Choroid plexus epithelial cell (primary cell): ENCODE data around the gene DLEU7.

Source experiments
- DNase-seq: peaks from one replicate; pipeline ENCODE4 v3.0.0-alpha.2; 2010; ENCODE audit warnings: low read depth
- H3K4me3 ChIP-seq: 2 replicates; pipeline ENCODE4 v1.5.1; 2011; ENCODE audit warnings: low read depth, mild to moderate bottlenecking, control low read depth, low read length, moderate library complexity
- TF ChIP-seq, protein P1 (sequence below): conservative IDR thresholded peaks from 2 replicates; pipeline ENCODE4 v1.5.1; 2011; ENCODE audit warnings: low read depth, mild to moderate bottlenecking, control low read depth, inconsistent platforms, low read length, moderate library complexity

Gene DLEU7

GRCh38 chr13:50810998-50811397 is 32.5 kb downstream of the DLEU7 start:
- DNase-seq, result no peak
- H3K4me3 ChIP-seq, result no peak overlapping the region
- TF ChIP-seq, protein P1, sequence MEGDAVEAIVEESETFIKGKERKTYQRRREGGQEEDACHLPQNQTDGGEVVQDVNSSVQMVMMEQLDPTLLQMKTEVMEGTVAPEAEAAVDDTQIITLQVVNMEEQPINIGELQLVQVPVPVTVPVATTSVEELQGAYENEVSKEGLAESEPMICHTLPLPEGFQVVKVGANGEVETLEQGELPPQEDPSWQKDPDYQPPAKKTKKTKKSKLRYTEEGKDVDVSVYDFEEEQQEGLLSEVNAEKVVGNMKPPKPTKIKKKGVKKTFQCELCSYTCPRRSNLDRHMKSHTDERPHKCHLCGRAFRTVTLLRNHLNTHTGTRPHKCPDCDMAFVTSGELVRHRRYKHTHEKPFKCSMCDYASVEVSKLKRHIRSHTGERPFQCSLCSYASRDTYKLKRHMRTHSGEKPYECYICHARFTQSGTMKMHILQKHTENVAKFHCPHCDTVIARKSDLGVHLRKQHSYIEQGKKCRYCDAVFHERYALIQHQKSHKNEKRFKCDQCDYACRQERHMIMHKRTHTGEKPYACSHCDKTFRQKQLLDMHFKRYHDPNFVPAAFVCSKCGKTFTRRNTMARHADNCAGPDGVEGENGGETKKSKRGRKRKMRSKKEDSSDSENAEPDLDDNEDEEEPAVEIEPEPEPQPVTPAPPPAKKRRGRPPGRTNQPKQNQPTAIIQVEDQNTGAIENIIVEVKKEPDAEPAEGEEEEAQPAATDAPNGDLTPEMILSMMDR, result no peak

GRCh38 chr13:50810468-50810867 is 33.0 kb downstream of the DLEU7 start:
- TF ChIP-seq, protein P1, result no peak
- no peak overlapping the region for H3K4me3 ChIP-seq
- no peak for DNase-seq

DNA sequence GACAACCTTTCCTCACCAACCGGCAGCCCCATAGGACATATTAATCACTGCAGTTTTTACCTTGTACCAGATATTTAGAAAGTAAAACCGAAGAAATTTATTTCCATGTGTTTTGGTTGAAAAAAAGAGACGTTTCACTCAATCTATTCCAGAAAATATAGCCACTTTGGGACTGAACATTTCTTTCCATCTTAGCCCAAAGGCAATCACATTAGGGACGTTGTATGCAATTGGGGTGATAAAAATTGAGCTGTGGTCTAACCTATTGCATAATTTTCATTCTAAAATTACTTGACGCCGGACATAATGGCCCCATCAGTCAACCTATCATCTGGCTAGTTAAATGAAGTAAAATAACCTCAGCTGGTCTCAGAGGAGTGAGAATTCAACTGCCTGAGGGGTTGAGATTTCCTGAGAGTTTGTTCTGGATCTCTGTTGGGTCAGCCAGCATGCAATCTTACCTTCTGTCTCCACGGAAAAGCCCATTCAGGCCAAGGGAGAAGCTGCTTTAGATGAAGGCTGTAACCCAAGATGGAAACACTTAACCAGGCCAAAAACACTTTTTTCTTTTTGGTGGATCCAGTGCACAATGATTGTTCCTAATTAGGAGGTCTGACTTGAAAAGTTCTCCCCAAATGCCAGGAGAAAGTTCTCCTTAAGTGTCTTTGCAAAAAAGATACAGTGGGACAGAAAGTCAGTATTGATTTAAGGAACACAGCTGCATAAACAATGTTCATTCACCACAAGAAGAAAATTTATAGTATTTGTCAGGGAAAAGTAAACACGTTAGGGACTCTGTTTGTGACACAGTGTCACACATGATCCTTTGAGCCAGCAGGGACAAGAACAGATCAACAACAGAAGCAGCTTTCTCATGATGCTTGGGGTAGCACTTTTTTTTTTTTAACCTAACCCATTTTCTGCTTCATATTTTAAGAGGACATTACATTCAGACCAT is 34.1 kb downstream of the DLEU7 start:
- TF ChIP-seq, protein P1, result no peak
- no peak for DNase-seq
- H3K4me3 ChIP-seq, result no peak overlapping the region

DNA sequence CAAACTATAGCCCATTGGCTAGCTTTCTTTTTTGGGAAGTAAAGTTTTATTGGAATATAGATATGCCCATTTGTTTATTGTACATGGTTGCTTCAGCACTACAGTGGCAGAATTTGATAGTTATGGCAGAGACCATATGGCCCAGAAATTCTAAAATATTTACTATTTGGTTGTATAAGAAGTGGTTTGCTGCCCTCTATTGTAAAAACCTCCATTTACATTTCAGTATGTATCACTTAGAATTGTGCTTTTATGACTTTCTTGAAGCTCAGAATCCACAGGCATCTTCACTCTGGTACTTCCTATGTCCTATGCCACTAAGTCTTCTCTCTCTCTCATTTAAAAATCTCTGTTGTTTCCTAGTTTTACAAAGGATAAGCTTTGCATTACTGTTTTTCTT is 37.7 kb downstream of the DLEU7 start:
- TF ChIP-seq, protein P1, result no peak
- peak; percentile 47 for DNase-seq
- H3K4me3 ChIP-seq, result no peak overlapping the region

GRCh38 chr13:50801087-50801931 is 42.2 kb downstream of the DLEU7 start:
- TF ChIP-seq, protein P1, result peak; percentile 90
- no peak overlapping the region for H3K4me3 ChIP-seq
- DNase-seq, result peak; percentile 90

DNA sequence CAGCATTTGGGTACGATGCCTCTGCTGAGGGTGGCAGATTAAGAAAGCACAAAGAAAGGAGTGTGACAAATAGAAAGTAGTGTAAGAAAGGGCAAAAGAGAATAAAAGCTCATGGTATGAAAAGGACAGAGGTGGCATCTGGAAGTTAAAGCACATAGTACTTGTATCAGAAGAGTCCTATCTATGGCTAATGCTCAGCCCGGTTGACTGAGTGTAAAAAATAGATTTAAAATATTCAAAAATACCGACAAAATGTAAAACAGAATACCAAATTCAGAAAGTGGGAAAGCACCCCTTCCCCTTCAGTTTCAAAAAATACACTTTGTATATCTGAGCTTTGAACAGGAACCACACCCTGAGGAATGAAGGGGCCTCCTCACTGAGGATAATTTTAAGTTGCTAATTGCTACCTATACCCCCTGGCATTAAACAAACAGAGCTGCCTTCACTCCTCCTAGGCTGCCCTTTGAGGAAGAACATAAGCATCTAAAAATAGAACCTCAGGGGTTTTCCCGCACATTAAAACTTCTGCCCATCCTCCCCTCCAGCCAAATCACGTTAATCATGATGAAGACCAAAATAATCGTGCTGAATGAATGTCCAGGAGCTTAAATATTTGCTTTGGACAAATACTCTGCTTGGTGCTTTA is 43.3 kb downstream of the DLEU7 start:
- TF ChIP-seq, protein P1, result no peak
- H3K4me3 ChIP-seq, result no peak overlapping the region
- DNase-seq, result no peak
